Fibroblast of mammary gland (primary cell): Measurements from ENCODE around the gene CFD.

Source experiments
- DNase-seq: peaks from one replicate; pipeline ENCODE4 v3.0.0-alpha.2; 2010; ENCODE audit warnings: low read depth
- H3K4me3 ChIP-seq: 2 replicates; pipeline ENCODE4 v1.5.1; 2011; ENCODE audit warnings: low read depth, mild to moderate bottlenecking, low read length, moderate library complexity; ENCODE audit not compliant: control insufficient read depth
- CTCF ChIP-seq: conservative IDR thresholded peaks from 2 replicates; pipeline ENCODE4 v1.5.1; 2011; ENCODE audit warnings: low read depth, low read length, inconsistent platforms; ENCODE audit not compliant: control insufficient read depth, insufficient read depth

The CFD gene

GRCh38 chr19:870314-870713 is 10.8 kb downstream of the CFD start:
- no peak for DNase-seq
- no peak overlapping the region for H3K4me3 ChIP-seq
- TF ChIP-seq CTCF: no peak

GRCh38 chr19:870963-871401 is 11.5 kb downstream of the CFD start:
- TF ChIP-seq CTCF: no peak
- no peak for DNase-seq
- H3K4me3 ChIP-seq: no peak overlapping the region

- H3K4me3 ChIP-seq: no peak overlapping the region
- TF ChIP-seq CTCF: no peak
- no peak for DNase-seq
Measured at GRCh38 chr19:871446-872265, 12.2 kb downstream of the CFD start.

- DNase-seq: peak; percentile 59
- no peak overlapping the region for H3K4me3 ChIP-seq
- TF ChIP-seq CTCF: no peak
Measured at GRCh38 chr19:872266-872951, 12.9 kb downstream of the CFD start.

- peak; percentile 65 for DNase-seq
- no peak for TF ChIP-seq CTCF
- H3K4me3 ChIP-seq: no peak overlapping the region
Measured at GRCh38 chr19:873084-873483, 13.6 kb downstream of the CFD start.

GRCh38 chr19:873561-874041 is 14.1 kb downstream of the CFD start:
- no peak for TF ChIP-seq CTCF
- H3K4me3 ChIP-seq: no peak overlapping the region
- no peak for DNase-seq
